Measurements from ENCODE around the gene OLA1.

DNA sequence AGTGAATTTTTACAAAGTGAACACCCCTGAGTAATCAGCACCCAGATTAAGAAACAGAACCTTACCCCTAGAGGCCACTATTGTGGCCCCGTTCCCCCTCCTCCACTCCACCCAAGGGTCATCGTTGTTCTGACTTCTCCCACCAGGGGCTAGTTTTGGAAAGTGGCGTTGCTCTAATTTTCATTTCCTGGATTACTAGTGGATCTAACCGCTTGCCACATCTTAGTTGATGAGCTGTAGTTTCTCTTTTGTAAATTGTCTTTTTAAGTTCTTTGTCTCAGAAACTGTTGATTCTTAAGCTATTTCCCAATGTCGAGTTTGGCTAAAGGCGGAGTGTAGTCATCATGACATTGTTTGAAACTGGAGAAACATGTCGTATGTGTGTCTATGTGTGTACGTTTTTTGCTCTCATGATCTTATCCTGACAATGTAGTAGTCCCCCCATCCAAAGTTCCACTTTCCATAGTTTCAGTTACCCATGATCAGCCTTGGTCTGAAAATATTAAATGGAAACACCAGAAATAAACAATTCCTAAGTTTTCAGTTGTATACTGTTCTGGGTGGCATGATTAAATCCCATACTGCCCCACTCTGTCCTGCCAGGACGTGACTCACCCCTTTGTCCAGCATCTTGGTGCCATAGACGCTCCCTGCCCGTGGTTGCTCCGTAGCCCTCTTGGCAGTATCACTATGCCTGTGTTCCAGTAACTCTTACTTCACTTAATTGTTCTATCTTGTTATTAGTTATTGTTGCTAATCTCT is 212.2 kb downstream of the OLA1 start:
- TF ChIP-seq, protein P1, sequence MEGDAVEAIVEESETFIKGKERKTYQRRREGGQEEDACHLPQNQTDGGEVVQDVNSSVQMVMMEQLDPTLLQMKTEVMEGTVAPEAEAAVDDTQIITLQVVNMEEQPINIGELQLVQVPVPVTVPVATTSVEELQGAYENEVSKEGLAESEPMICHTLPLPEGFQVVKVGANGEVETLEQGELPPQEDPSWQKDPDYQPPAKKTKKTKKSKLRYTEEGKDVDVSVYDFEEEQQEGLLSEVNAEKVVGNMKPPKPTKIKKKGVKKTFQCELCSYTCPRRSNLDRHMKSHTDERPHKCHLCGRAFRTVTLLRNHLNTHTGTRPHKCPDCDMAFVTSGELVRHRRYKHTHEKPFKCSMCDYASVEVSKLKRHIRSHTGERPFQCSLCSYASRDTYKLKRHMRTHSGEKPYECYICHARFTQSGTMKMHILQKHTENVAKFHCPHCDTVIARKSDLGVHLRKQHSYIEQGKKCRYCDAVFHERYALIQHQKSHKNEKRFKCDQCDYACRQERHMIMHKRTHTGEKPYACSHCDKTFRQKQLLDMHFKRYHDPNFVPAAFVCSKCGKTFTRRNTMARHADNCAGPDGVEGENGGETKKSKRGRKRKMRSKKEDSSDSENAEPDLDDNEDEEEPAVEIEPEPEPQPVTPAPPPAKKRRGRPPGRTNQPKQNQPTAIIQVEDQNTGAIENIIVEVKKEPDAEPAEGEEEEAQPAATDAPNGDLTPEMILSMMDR (IDR thresholded peaks at IDR 0.05; ENCODE audit: low read length): no peak
- TF ChIP-seq EZH2 (optimal IDR thresholded peaks at IDR 0.05; ENCODE audit: low read depth, low read length) (no peak), EZH2phosphoT487 (IDR thresholded peaks at IDR 0.05; ENCODE audit: low read length) (no peak)
